ENCODE data around the gene EHHADH.

The EHHADH gene

GRCh38 chr3:185282696-185283373 is 29.0 kb upstream of the EHHADH start:
- TF ChIP-seq REST (IDR thresholded peaks at IDR 0.05; ENCODE audit: insufficient read depth in 1 of 2, low read depth in 2 of 2, low read length in 2 of 2) (no peak), SIN3A (IDR thresholded peaks at IDR 0.05; ENCODE audit: borderline replicate concordance, insufficient read depth, low read length) (no peak), POLR2AphosphoS5 (IDR thresholded peaks at IDR 0.05; ENCODE audit: low read depth, low read length) (peak; percentile 44; the same call in 1 of the 2 replicates), TAF1 (IDR thresholded peaks at IDR 0.05; ENCODE audit: borderline replicate concordance, insufficient read depth, low read length) (no peak), FOXP2 (optimal IDR thresholded peaks at IDR 0.05; ENCODE audit: borderline replicate concordance, extremely low read depth, extremely low read length, insufficient read depth) (peak; percentile 90)

GRCh38 chr3:185280572-185281365 is 26.9 kb upstream of the EHHADH start:
- TF ChIP-seq REST (IDR thresholded peaks at IDR 0.05; ENCODE audit: insufficient read depth in 1 of 2, low read depth in 2 of 2, low read length in 2 of 2): no peak
- TF ChIP-seq FOXP2 (optimal IDR thresholded peaks at IDR 0.05; ENCODE audit: borderline replicate concordance, extremely low read depth, extremely low read length, insufficient read depth): no peak
- TF ChIP-seq SIN3A (IDR thresholded peaks at IDR 0.05; ENCODE audit: borderline replicate concordance, insufficient read depth, low read length): no peak

GRCh38 chr3:185279587-185280138 is 25.8 kb upstream of the EHHADH start:
- TF ChIP-seq POLR2AphosphoS5 (IDR thresholded peaks at IDR 0.05; ENCODE audit: low read depth, low read length) (no peak), TAF1 (IDR thresholded peaks at IDR 0.05; ENCODE audit: borderline replicate concordance, insufficient read depth, low read length) (no peak)

GRCh38 chr3:185276415-185276814 is 22.6 kb upstream of the EHHADH start:
- TF ChIP-seq POLR2AphosphoS5 (IDR thresholded peaks at IDR 0.05; ENCODE audit: low read depth, low read length) (no peak), FOXP2 (optimal IDR thresholded peaks at IDR 0.05; ENCODE audit: borderline replicate concordance, extremely low read depth, extremely low read length, insufficient read depth) (no peak), SIN3A (IDR thresholded peaks at IDR 0.05; ENCODE audit: borderline replicate concordance, insufficient read depth, low read length) (no peak), REST (IDR thresholded peaks at IDR 0.05; ENCODE audit: insufficient read depth in 1 of 2, low read depth in 2 of 2, low read length in 2 of 2) (no peak), TAF1 (IDR thresholded peaks at IDR 0.05; ENCODE audit: borderline replicate concordance, insufficient read depth, low read length) (no peak)

- TF ChIP-seq FOXP2 (optimal IDR thresholded peaks at IDR 0.05; ENCODE audit: borderline replicate concordance, extremely low read depth, extremely low read length, insufficient read depth) (no peak), TAF1 (IDR thresholded peaks at IDR 0.05; ENCODE audit: borderline replicate concordance, insufficient read depth, low read length) (no peak), POLR2AphosphoS5 (IDR thresholded peaks at IDR 0.05; ENCODE audit: low read depth, low read length) (no peak), REST (IDR thresholded peaks at IDR 0.05; ENCODE audit: insufficient read depth in 1 of 2, low read depth in 2 of 2, low read length in 2 of 2) (no peak), SIN3A (IDR thresholded peaks at IDR 0.05; ENCODE audit: borderline replicate concordance, insufficient read depth, low read length) (no peak)
Measured at GRCh38 chr3:185272033-185272432, 18.2 kb upstream of the EHHADH start.
